Esophagus (tissue), 2 donors: ENCODE measurements around the gene ZC2HC1C. TPM values are rescaled to one million over a fixed set of nuclear protein-coding genes. Genes with fewer than 3 reads are reported as not detected.
A peak's percentile ranks its signal among the peaks of the same experiment; 100 is the strongest.

Source experiments
- H3K27ac ChIP-seq, 2 donors: one replicate each; pipeline ENCODE4 v1.5.1; 2013; ENCODE audit warnings: low read depth in 2 of 2, mild to moderate bottlenecking in 2 of 2, inconsistent platforms in 1 of 2, low read length in 1 of 2, moderate library complexity in 1 of 2
- H3K27me3 ChIP-seq, 2 donors: one replicate each; pipeline ENCODE4 v1.6.1; 2013; ENCODE audit warnings: low read length in 2 of 2, control low read depth in 1 of 2, mild to moderate bottlenecking in 1 of 2; ENCODE audit not compliant: insufficient read depth in 2 of 2, control insufficient read depth in 1 of 2
- H3K36me3 ChIP-seq, 2 donors: one replicate each; pipeline ENCODE4 v1.6.1; 2013; ENCODE audit warnings: low read length in 1 of 2; ENCODE audit not compliant: control insufficient read depth in 2 of 2, insufficient read depth in 2 of 2
- H3K4me1 ChIP-seq, 2 donors: one replicate each; pipeline ENCODE4 v1.6.1; 2013; ENCODE audit warnings: low read length in 1 of 2; ENCODE audit not compliant: control insufficient read depth in 2 of 2, insufficient read depth in 2 of 2
- H3K4me3 ChIP-seq, 2 donors: one replicate each; pipeline ENCODE4 v1.5.1; 2013; ENCODE audit warnings: low read length in 2 of 2, mild to moderate bottlenecking in 2 of 2, low read depth in 1 of 2, moderate library complexity in 1 of 2
- H3K9me3 ChIP-seq, 2 donors: one replicate each; pipeline ENCODE4 v1.6.1; 2013; ENCODE audit warnings: mild to moderate bottlenecking in 2 of 2, low read depth in 1 of 2, low read length in 1 of 2, moderate library complexity in 1 of 2; ENCODE audit not compliant: control insufficient read depth in 2 of 2, insufficient read depth in 1 of 2
- WGBS, 2 donors: extraction: QIAGEN DNeasy Blood & Tissue Kit; methylation state at CpG; one replicate each; pipeline ENCODE4 v1.1.7; 2013; 5-methylcytosine and 5-hydroxymethylcytosine counted together
- polyA plus RNA-seq, 2 donors: library from polyadenylated mRNA; stranded (reverse); fragments of 200-250 nt; gene quantifications; one replicate each; pipeline ENCODE4 v1.2.3, GENCODE V29; 2013
- donor health status: healthy with polysubstance abuse.
- donor health status: Bipolar disorder and iron deficiency.

The ZC2HC1C gene
- polyA plus RNA-seq, 2 donors, result 0.88 to 3.3 TPM

DNA sequence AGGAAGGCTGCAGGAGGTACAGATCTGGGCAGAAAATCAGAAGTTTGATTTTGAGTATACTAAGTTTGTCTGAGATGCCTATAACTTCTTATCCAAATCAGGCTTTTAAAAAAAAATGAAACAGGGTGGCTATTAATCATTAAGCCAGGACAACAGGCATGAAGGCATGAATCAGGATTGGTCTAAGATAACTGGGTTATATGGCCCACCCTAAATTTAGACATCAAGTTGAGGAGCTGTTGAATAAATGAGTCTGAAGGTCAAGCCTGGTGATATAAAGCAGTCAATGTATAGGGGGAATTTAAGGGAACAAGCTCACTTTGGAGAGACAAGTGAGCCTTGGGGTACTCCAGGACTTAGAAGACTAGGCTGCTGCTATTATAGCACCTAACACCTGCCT, 28.8 kb downstream of the ZC2HC1C start:
- H3K4me3 ChIP-seq, result no peak overlapping the region
- peaks cover 5 to 9% of the 10 kb centered on the region in 2 donors for H3K36me3 ChIP-seq
- no peaks in the 10 kb centered on the region for H3K4me1 ChIP-seq
- H3K9me3 ChIP-seq, result no peaks in the 10 kb centered on the region
- H3K27me3 ChIP-seq, result no peaks in the 10 kb centered on the region
- H3K27ac ChIP-seq, result no peak overlapping the region

DNA sequence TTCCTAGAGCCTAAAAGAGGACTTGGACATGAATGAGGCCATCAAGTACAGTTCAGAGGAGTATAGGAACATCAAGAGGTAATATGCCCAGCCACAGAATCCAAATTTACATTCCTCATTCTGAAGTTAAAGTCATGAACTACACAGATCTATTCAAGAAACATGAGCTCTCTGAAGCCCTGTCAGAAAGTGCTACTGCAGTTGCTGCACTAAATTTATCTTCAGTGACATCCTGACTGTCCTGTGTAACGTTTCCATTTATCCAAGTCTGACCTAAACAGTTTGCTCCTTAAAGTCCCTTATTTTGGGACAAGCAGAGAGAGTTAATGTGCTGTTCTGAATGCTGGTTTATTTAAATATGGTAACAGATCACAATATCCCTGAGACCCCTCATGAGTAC, 29.2 kb downstream of the ZC2HC1C start:
- H3K4me1 ChIP-seq, result no peaks in the 10 kb centered on the region
- no peaks in the 10 kb centered on the region for H3K9me3 ChIP-seq
- H3K36me3 ChIP-seq, result peaks cover 5 to 10% of the 10 kb centered on the region in 2 donors
- no peak overlapping the region for H3K4me3 ChIP-seq
- no peaks in the 10 kb centered on the region for H3K27me3 ChIP-seq
- 72 to 73% methylated on average over 1 of the region's 1 CpG for WGBS, 2 donors
- no peak overlapping the region for H3K27ac ChIP-seq

DNA sequence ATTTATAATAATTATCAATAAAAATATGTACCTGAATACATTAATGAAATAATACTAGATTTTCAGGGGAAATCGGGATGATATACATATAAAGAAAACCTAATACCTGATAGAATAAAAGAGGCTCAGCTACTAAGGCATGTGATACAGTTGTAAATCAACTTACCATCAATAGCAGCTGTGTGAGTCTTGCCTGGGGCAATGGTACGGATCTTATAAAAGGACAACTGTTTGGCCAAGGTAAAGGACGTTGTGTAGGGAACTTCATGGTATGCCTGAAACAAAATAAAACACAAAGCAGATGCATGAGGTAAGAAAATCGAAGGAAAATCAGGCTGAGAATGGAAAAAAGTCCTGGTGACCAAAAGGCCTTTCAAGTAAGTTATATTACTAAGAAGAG, 32.0 kb downstream of the ZC2HC1C start:
- no peaks in the 10 kb centered on the region for H3K4me1 ChIP-seq
- H3K27me3 ChIP-seq, result no peaks in the 10 kb centered on the region
- H3K36me3 ChIP-seq, result peaks cover 5 to 14% of the 10 kb centered on the region in 2 donors

GRCh38 chr14:75107186-75107585, 37.7 kb downstream of the ZC2HC1C start:
- Histone ChIP-seq H3K4me1 (no peaks in the 10 kb centered on the region), H3K9me3 (no peaks in the 10 kb centered on the region), H3K36me3 (peaks cover 9% of the 10 kb centered on the region in 2 donors), H3K4me3 (no peak overlapping the region), H3K27me3 (no peaks in the 10 kb centered on the region), H3K27ac (no peak overlapping the region)
- 63 to 76% methylated on average over 3 of the region's 3 CpGs for WGBS, 2 donors

More for the DNA sequence above, 32.0 kb downstream of the ZC2HC1C start:
- Histone ChIP-seq H3K27ac (no peak overlapping the region), H3K9me3 (no peaks in the 10 kb centered on the region), H3K4me3 (no peak overlapping the region)
- WGBS, 2 donors, result 73 to 80% methylated on average over 4 of the region's 4 CpGs

GRCh38 chr14:75109877-75110276, 40.4 kb downstream of the ZC2HC1C start:
- peaks cover 12 to 15% of the 10 kb centered on the region in 2 donors for H3K36me3 ChIP-seq
- H3K4me1 ChIP-seq, result no peaks in the 10 kb centered on the region
- WGBS, 2 donors, result 83 to 84% methylated on average over 2 of the region's 2 CpGs
- no peak overlapping the region for H3K27ac ChIP-seq
- no peaks in the 10 kb centered on the region for H3K9me3 ChIP-seq
- no peak overlapping the region for H3K4me3 ChIP-seq
- H3K27me3 ChIP-seq, result no peaks in the 10 kb centered on the region

- no peak overlapping the region for H3K4me3 ChIP-seq
- 77 to 80% methylated on average over 5 of the region's 5 CpGs for WGBS, 2 donors
- no peaks in the 10 kb centered on the region for H3K4me1 ChIP-seq
- H3K27me3 ChIP-seq, result no peaks in the 10 kb centered on the region
- no peaks in the 10 kb centered on the region for H3K9me3 ChIP-seq
- H3K27ac ChIP-seq, result no peak overlapping the region
- H3K36me3 ChIP-seq, result peaks cover 12 to 15% of the 10 kb centered on the region in 2 donors
These were observed 44.6 kb downstream of the ZC2HC1C start for GRCh38 chr14:75113932-75114539.

GRCh38 chr14:75119056-75119455, 49.6 kb downstream of the ZC2HC1C start:
- Histone ChIP-seq H3K4me1 (no peaks in the 10 kb centered on the region), H3K27ac (no peak overlapping the region), H3K36me3 (peaks cover 3% of the 10 kb centered on the region in 2 donors), H3K27me3 (no peaks in the 10 kb centered on the region), H3K9me3 (no peaks in the 10 kb centered on the region), H3K4me3 (no peak overlapping the region)
- 91 to 92% methylated on average over 2 of the region's 2 CpGs for WGBS, 2 donors

DNA sequence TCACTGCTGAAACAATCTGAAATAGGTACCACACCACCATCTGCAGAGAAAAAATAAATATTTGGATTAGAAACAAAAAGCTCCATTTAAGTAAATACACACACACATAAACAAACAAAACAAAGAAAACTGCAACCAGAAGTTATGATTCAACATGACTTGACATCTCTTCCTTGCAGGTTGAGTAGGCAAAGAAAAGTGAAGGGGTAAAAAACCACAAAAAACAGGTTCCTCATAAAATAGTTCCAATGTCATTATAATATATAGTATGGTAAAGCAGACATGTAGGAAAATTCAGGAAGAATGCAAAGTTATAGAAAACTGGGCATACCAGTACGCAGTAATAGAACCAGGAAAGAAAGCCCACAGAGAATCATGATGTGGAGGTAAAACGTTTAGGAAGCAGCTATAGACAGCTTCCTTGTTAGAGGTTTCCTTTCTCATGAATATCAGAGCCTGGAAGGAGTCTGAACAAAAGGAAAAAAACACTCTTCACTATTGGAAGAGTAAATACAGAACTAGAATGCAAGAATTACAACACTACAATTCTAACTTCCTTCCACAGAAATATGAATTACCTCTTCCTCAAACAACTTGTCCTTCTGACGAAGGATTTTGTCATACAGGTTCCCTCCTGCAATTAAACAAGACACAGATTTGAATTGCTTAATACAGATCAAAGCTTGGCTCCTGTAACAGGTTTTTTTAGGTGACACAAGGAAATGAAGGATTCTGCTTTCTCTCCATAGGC, 51.3 kb downstream of the ZC2HC1C start:
- Histone ChIP-seq H3K36me3 (peaks cover 3% of the 10 kb centered on the region in 2 donors), H3K4me1 (no peaks in the 10 kb centered on the region), H3K4me3 (no peak overlapping the region), H3K9me3 (no peaks in the 10 kb centered on the region), H3K27ac (peak overlapping the region in 1 of 2 donors; percentile 4), H3K27me3 (no peaks in the 10 kb centered on the region)
- 55 to 60% methylated on average over 3 of the region's 3 CpGs for WGBS, 2 donors

GRCh38 chr14:75121552-75121951, 52.1 kb downstream of the ZC2HC1C start:
- no peak overlapping the region for H3K4me3 ChIP-seq
- H3K27ac ChIP-seq, result peak overlapping the region in 1 of 2 donors; percentile 42
- peaks cover 0 to under 1% of the 10 kb centered on the region in 2 donors for H3K4me1 ChIP-seq
- H3K36me3 ChIP-seq, result no peaks in the 10 kb centered on the region
- H3K9me3 ChIP-seq, result no peaks in the 10 kb centered on the region
- H3K27me3 ChIP-seq, result no peaks in the 10 kb centered on the region
- 93 to 97% methylated on average over 7 of the region's 7 CpGs for whole genome bisulfite sequencing, 2 donors

- 24 to 25% methylated on average over 7 of the region's 7 CpGs for WGBS, 2 donors
- peaks cover 0 to 3% of the 10 kb centered on the region in 2 donors for H3K4me1 ChIP-seq
- H3K27ac ChIP-seq, result peak overlapping the region in 1 of 2 donors; percentile 20
These were observed 54.5 kb downstream of the ZC2HC1C start for GRCh38 chr14:75123991-75124390.

More at GRCh38 chr14:75123991-75124390, 54.5 kb downstream of the ZC2HC1C start:
- Histone ChIP-seq H3K27me3 (no peaks in the 10 kb centered on the region), H3K36me3 (no peaks in the 10 kb centered on the region), H3K9me3 (peaks cover 0 to 2% of the 10 kb centered on the region in 2 donors), H3K4me3 (no peak overlapping the region)
